ENCODE results near the gene PCGF3. TPM values are rescaled to one million over a fixed set of nuclear protein-coding genes. Genes with fewer than 3 reads are reported as not detected.

The PCGF3 gene
- total and polyA plus RNA-seq, 9 of the 15 experiments (the other 6 are each of a cell fraction or from before 2014, with no cell fraction given) = 2.6 to 46.1 (median 20.3) TPM

GRCh38 chr4:769511-769910, 63.9 kb downstream of the PCGF3 start:
- ATAC-seq = no peak
- BruUV-seq (replicated peaks) = TSS peak; percentile 19
- no peak overlapping the region for H2AFZ ChIP-seq (ENCODE audit: low read depth, low read length)
- ChIA-PET CTCF (ENCODE audit: low intra/inter-chr PET ratio) (no interaction called here), POLR2A (interaction anchor here (1.0 kb wide), 1 partner anchor 237 kb away, joined by 3 read pairs; no protein-coding TSS in a partner anchor)
- 95% methylated on average over 17 of the region's 19 CpGs for WGBS (ENCODE audit: insufficient coverage, low coverage, missing lambda C conversion rate)
- H3K27ac ChIP-seq (ENCODE audit: extremely low read depth, low read depth, low read length) = no peak overlapping the region
- peaks cover 85% of the 10 kb centered on the region for H3K36me3 ChIP-seq (ENCODE audit: control insufficient read depth, insufficient read depth, low read length)
- intact Hi-C loops (cut with micrococcal nuclease) (loop anchor here (10.0 kb wide), 1 partner anchor 215 kb away; the partner anchor contains the start of gene IDUA), in situ Hi-C loops (cut with MboI) (no loop called here)
- 0 out of 2 replicates have a peak, but pooled peaks have one; percentile 10 for TF ChIP-seq POLR2A (conservative IDR thresholded peaks at IDR 0.05)
- no peak for TF ChIP-seq RBM17 (IDR thresholded peaks at IDR 0.05; ENCODE audit: borderline replicate concordance, low read depth, low read length)
- TF ChIP-seq SAFB (IDR thresholded peaks at IDR 0.05; ENCODE audit: borderline replicate concordance, low read depth, low read length) = no peak
- no peak for TF ChIP-seq ESRRA (IDR thresholded peaks at IDR 0.05; ENCODE audit: borderline replicate concordance, low read depth)
- TF ChIP-seq MCM5 (IDR thresholded peaks at IDR 0.05; ENCODE audit: low read depth) = no peak
- TF ChIP-seq, protein P1, sequence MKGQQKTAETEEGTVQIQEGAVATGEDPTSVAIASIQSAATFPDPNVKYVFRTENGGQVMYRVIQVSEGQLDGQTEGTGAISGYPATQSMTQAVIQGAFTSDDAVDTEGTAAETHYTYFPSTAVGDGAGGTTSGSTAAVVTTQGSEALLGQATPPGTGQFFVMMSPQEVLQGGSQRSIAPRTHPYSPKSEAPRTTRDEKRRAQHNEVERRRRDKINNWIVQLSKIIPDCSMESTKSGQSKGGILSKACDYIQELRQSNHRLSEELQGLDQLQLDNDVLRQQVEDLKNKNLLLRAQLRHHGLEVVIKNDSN (CRISPR knock-in tag; IDR thresholded peaks at IDR 0.05) = no peak
- no peak for TF ChIP-seq ZNF445 (CRISPR knock-in tag; IDR thresholded peaks at IDR 0.05; ENCODE audit: low read depth)
- TF ChIP-seq MECOM (CRISPR knock-in tag; IDR thresholded peaks at IDR 0.05) = no peak
- no peak for TF ChIP-seq SP2 (IDR thresholded peaks at IDR 0.05; ENCODE audit: extremely low read depth, low read depth, low read length, poor library complexity, severe bottlenecking)
- no peak for TF ChIP-seq BHLHE40 (IDR thresholded peaks at IDR 0.05; ENCODE audit: low read length)
- TF ChIP-seq PRMT5 (CRISPR knock-in tag; IDR thresholded peaks at IDR 0.05) = no peak
- TF ChIP-seq CBX2 (IDR thresholded peaks at IDR 0.05; ENCODE audit: insufficient read depth, low read length, poor library complexity, severe bottlenecking) = no peak
- no peak for TF ChIP-seq ZNF197 (CRISPR knock-in tag; IDR thresholded peaks at IDR 0.05; ENCODE audit: low read depth)
- TF ChIP-seq SREBF2 (CRISPR knock-in tag; IDR thresholded peaks at IDR 0.05) = no peak
- TF ChIP-seq DDX20 (tag; IDR thresholded peaks at IDR 0.05; ENCODE audit: low read depth) = no peak
- TF ChIP-seq CSDE1 (IDR thresholded peaks at IDR 0.05) = no peak
- TF ChIP-seq ZNF449 (CRISPR knock-in tag; IDR thresholded peaks at IDR 0.05) = no peak
- peak; percentile 45 for TF ChIP-seq RBM22 (IDR thresholded peaks at IDR 0.05; ENCODE audit: low read depth, low read length, poor library complexity, severe bottlenecking)
- TF ChIP-seq POLR2B (IDR thresholded peaks at IDR 0.05; ENCODE audit: low read depth, partially characterized antibody) = peak; percentile 15
- TF ChIP-seq POLR2AphosphoS2 (IDR thresholded peaks at IDR 0.05; ENCODE audit: low read length) = 0 out of 2 replicates have a peak, but pooled peaks have one; percentile 47
- no peak for TF ChIP-seq SIN3A (IDR thresholded peaks at IDR 0.05; ENCODE audit: borderline replicate concordance in 2 of 2, control insufficient read depth in 1 of 2, low read depth in 2 of 2, low read length in 2 of 2)
- peak; percentile 62 for TF ChIP-seq POLR2G (IDR thresholded peaks at IDR 0.05; ENCODE audit: low read depth, low read length)
- H3K9me1 ChIP-seq (ENCODE audit: control insufficient read depth, insufficient read depth, low read length) = no peaks in the 10 kb centered on the region
- H3K27me3 ChIP-seq (ENCODE audit: control insufficient read depth in 2 of 2, insufficient read depth in 2 of 2, low read length in 2 of 2) = no peaks in the 10 kb centered on the region
- peaks cover 0 to 28% of the 10 kb centered on the region in 2 experiments; a peak in 3 of 5 replicates for H3K4me1 ChIP-seq (replicated peaks in 1 of 2; ENCODE audit: control insufficient read depth in 2 of 2, insufficient read depth in 2 of 2, low read length in 2 of 2)
- FAIRE-seq = no peak
- DNase-seq (ENCODE audit: extremely low read depth in 1 of 4, low spot score in 3 of 4) = no peak
- H3K9ac ChIP-seq (ENCODE audit: insufficient read depth in 1 of 2, low read depth in 2 of 2, low read length in 2 of 2) = no peak overlapping the region
- peaks cover 4% of the 10 kb centered on the region; the same call in 1 of the 2 replicates for H4K20me1 ChIP-seq (replicated peaks; ENCODE audit: control insufficient read depth, insufficient read depth, low read length)
- H3K4me3 ChIP-seq = no peak overlapping the region
- H3K9me3 ChIP-seq (replicated peaks; ENCODE audit: control insufficient read depth, insufficient read depth, low read depth, low read length) = peaks cover 6% of the 10 kb centered on the region; the same call in 1 of the 2 replicates
- H3K79me2 ChIP-seq (ENCODE audit: control insufficient read depth, insufficient read depth, low read length) = peaks cover 53% of the 10 kb centered on the region
- no peak overlapping the region for H3K4me2 ChIP-seq (ENCODE audit: insufficient read depth, low read length)

Data from K562 (cell line).